Right lobe of liver (tissue), 6 donors: ENCODE data around the gene APMAP. TPM values are rescaled to one million over a fixed set of nuclear protein-coding genes. Genes with fewer than 3 reads are reported as not detected.
A peak's percentile ranks its signal among the peaks of the same experiment; 100 is the strongest.

Experiments
- ATAC-seq, 4 donors: fragments of 200-7000 bp; cut with Tn5 transposase; one replicate each; pipeline ENCODE4 v1.9.1; 2020; ENCODE audit warnings: mild to moderate bottlenecking in 4 of 4, moderate library complexity in 4 of 4
- DNase-seq, 3 donors: peaks; one replicate each; pipeline ENCODE4 v3.0.0-alpha.2; 2020
- H3K27ac ChIP-seq, 3 donors: fragments of 200-600 bp; one replicate each; pipeline ENCODE4 v1.8.0; 2022
- H3K27me3 ChIP-seq, 2 donors: fragments of 200-600 bp; one replicate each; pipeline ENCODE4 v1.8.0; 2022
- H3K36me3 ChIP-seq, 4 donors: fragments of 200-600 bp; sonication (generic) in 1 of 4; one replicate each; pipeline versions ENCODE4 v1.5.1 to v1.8.0; 2017 to 2022; ENCODE audit warnings: control low read depth in 1 of 4
- H3K4me1 ChIP-seq, 4 donors: fragments of 200-600 bp; sonication (generic) in 1 of 4; one replicate each; pipeline versions ENCODE4 v1.5.1 to v1.8.0; 2017 to 2022; ENCODE audit warnings: control low read depth in 1 of 4
- H3K4me3 ChIP-seq, 3 donors: fragments of 200-600 bp; one replicate each; pipeline ENCODE4 v1.8.0; 2022
- H3K9me3 ChIP-seq, 4 donors: fragments of 200-600 bp; sonication (generic) in 1 of 4; one replicate each; pipeline versions ENCODE4 v1.5.1 to v1.8.0; 2017 to 2022; ENCODE audit warnings: control low read depth in 1 of 4
- POLR2A ChIP-seq: fragments of 450-650 bp; IDR thresholded peaks from one replicate; pipeline ENCODE4 v1.6.1; 2017; ENCODE audit warnings: antibody characterized with exemption, mild to moderate bottlenecking
- WGBS: methylation state at CpG from one replicate; pipeline ENCODE4 v1.1.6; 2018; ENCODE audit warnings: low coverage, low lambda C conversion rate; ENCODE audit not compliant: insufficient coverage; ENCODE audit errors: missing lambda C conversion rate; 5-methylcytosine and 5-hydroxymethylcytosine counted together
- intact Hi-C, 2 donors: fragments of 100-400 bp; cut with DNase I; formaldehyde crosslinking; loops; one replicate each; pipeline versions ENCODE4 v1.11.2 to v1.14.1; 2022
- total RNA-seq, 6 experiments: library from RNA; depleted of rRNA in 2 of 6; stranded (reverse); fragments of >200 nt in 2 of 6; fragmentation: NEBNext Ultra II Directional in 3 of 6; extraction: Animal tissue kit (Norgen Biotek cat#: 25700) in 3 of 6; gene quantifications; one replicate each; pipeline versions ENCODE4 v1.1.0 to v1.2.4, GENCODE V29; 2016 to 2023
- TF ChIP-seq, protein P1 (sequence below), 4 donors: fragments of 200-600 bp in 3 of 4; fragments of 450-650 bp in 1 of 4; IDR thresholded peaks; one replicate each; pipeline versions ENCODE4 v1.5.1 to v1.8.0; 2016 to 2022; ENCODE audit warnings: antibody characterized with exemption in 4 of 4, mild to moderate bottlenecking in 2 of 4
- donor health status: DM: no; HTN: yes; CAD: no.
- donor health status: DM: no; HTN: no; CAD: no.
- donor health status: DM: no; HTN: no; CAD: no.
- donor health status: DM: no; HTN: yes; CAD: no.
- donor health status: DM: no; HTN: yes; CAD: no.

Gene APMAP
- total RNA-seq, 6 experiments from 2014 or later, result 130 to 210 (median 140) TPM

DNA sequence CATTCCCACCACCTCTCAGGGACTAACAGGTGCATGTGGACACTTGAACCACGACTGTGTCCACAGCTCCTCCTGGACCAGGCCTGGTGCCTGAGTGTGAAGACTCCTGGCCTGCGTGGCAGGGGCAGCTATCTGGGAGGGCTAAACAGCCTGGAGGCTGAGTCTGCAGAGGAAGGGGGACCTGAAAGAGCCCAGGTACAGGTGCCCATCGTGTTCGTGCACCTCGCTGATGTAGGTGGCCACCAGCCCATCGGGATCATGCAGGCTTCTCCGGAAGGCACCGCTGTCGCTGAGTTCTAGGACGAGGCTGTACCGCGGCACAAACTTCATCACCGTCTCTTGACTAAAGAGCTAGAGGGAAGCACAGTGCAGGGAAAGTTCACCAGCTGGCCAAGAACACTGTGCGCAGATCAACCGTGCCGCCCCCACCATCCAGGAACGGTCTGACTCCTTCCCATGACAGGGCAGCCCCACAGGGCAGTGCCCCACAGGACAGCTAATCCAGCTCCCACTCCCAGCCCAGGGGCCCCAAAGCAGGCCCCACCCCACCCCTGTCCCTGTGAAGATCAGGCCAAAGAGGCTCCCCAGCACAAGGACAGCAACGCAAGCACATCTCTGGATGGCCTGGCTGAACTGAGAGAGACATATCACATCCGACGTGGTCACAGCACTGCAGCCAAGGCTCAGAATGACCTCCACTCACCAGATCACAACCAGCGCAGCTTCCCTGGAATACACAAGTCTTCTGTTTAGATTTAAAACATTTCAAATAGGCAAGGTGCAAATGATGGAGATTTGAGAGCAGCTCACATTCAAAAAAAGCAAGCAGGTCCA is 28.7 kb downstream of the APMAP start:
- H3K4me1 ChIP-seq, result no peaks in the 10 kb centered on the region
- H3K36me3 ChIP-seq, result peaks cover 0 to 92% (median 44%) of the 10 kb centered on the region in 4 donors
- TF ChIP-seq, protein P1, sequence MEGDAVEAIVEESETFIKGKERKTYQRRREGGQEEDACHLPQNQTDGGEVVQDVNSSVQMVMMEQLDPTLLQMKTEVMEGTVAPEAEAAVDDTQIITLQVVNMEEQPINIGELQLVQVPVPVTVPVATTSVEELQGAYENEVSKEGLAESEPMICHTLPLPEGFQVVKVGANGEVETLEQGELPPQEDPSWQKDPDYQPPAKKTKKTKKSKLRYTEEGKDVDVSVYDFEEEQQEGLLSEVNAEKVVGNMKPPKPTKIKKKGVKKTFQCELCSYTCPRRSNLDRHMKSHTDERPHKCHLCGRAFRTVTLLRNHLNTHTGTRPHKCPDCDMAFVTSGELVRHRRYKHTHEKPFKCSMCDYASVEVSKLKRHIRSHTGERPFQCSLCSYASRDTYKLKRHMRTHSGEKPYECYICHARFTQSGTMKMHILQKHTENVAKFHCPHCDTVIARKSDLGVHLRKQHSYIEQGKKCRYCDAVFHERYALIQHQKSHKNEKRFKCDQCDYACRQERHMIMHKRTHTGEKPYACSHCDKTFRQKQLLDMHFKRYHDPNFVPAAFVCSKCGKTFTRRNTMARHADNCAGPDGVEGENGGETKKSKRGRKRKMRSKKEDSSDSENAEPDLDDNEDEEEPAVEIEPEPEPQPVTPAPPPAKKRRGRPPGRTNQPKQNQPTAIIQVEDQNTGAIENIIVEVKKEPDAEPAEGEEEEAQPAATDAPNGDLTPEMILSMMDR (IDR thresholded peaks at IDR 0.05), result no peak
- TF ChIP-seq POLR2A, result no peak
- ATAC-seq, result no peak
- DNase-seq, result no peak
- 93% methylated on average over 3 of the region's 21 CpGs for WGBS
- intact Hi-C loops, result no loop called here
- no peak overlapping the region for H3K4me3 ChIP-seq
- H3K9me3 ChIP-seq, result no peaks in the 10 kb centered on the region
- no peaks in the 10 kb centered on the region for H3K27me3 ChIP-seq
- no peak overlapping the region for H3K27ac ChIP-seq

DNA sequence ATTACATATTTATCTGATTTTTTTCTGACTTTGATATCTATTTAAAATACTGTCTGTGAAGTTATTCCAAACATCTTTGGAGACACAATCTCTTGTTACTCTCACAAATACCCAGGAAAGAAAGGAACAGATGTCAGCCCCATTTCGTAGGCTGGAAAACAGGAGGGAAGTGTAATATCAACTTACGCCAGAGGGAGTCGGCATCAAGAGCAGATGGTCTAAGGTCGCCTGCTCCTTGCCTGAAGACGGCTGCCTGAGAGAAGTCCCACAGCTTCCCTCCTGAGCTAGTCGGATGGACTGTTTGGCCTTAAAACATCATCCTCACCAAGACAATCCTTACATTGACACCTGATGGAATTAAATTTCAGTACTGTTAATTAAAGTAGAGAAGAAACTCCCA is 30.0 kb downstream of the APMAP start:
- 76% methylated on average over 5 of the region's 6 CpGs for WGBS
- no peak for ATAC-seq
- H3K4me1 ChIP-seq, result no peaks in the 10 kb centered on the region
- no peak for DNase-seq
- TF ChIP-seq, protein P1 (IDR thresholded peaks at IDR 0.05), result no peak
- TF ChIP-seq POLR2A, result no peak
- no peak overlapping the region for H3K4me3 ChIP-seq
- H3K36me3 ChIP-seq, result peaks cover 0 to 89% (median 46%) of the 10 kb centered on the region in 4 donors
- H3K27ac ChIP-seq, result no peak overlapping the region
- no peaks in the 10 kb centered on the region for H3K9me3 ChIP-seq
- intact Hi-C loops, result no loop called here
- H3K27me3 ChIP-seq, result no peaks in the 10 kb centered on the region

DNA sequence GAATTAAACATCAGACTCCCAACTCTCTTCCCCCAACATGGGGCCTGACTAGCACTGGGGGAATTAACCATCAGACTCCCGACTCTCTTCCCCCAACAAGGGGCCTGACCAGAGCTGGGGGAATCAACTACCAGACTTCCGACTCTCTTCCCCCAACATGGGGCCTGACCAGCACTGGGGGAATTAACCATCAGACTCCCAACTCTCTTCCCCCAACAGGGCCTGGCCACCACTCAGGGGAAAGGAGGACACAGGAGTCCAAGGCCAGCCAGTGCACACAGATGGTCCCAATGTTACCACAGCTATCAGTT is 30.4 kb downstream of the APMAP start:
- Histone ChIP-seq H3K4me1 (no peaks in the 10 kb centered on the region), H3K36me3 (peaks cover 0 to 89% (median 48%) of the 10 kb centered on the region in 4 donors), H3K27me3 (no peaks in the 10 kb centered on the region), H3K9me3 (no peaks in the 10 kb centered on the region), H3K4me3 (no peak overlapping the region), H3K27ac (no peak overlapping the region)
- ATAC-seq, result no peak
- DNase-seq, result no peak
- intact Hi-C loops, result no loop called here
- WGBS, result 100% methylated on average over 1 of the region's 2 CpGs
- TF ChIP-seq, protein P1 (IDR thresholded peaks at IDR 0.05), result no peak
- TF ChIP-seq POLR2A, result no peak

- no peak overlapping the region for H3K27ac ChIP-seq
- TF ChIP-seq, protein P1 (IDR thresholded peaks at IDR 0.05), result no peak
- no peak for TF ChIP-seq POLR2A
- WGBS, result 90% methylated on average over 7 of the region's 20 CpGs
Measured at GRCh38 chr20:24961384-24962181, 31.0 kb downstream of the APMAP start.

More at GRCh38 chr20:24961384-24962181, 31.0 kb downstream of the APMAP start:
- intact Hi-C loops, result no loop called here
- no peaks in the 10 kb centered on the region for H3K4me1 ChIP-seq
- H3K27me3 ChIP-seq, result no peaks in the 10 kb centered on the region
- H3K4me3 ChIP-seq, result no peak overlapping the region
- DNase-seq (no peak), ATAC-seq (peak in 1 of 4 donors; percentile 10)
- no peaks in the 10 kb centered on the region for H3K9me3 ChIP-seq
- peaks cover 0 to 84% (median 45%) of the 10 kb centered on the region in 4 donors for H3K36me3 ChIP-seq
